Stimulated activated CD8-positive, alpha-beta memory T cell treated with anti-CD3 and anti-CD28 coated beads, Interleukin-12 subunit alpha, Interleukin-12 subunit beta, amount 100 ng/mL, for 1 hour (primary cell): ENCODE measurements around the gene DHRSX.
"Not testable (repeated sequence)": the region's sequence is repeated elsewhere in the genome, so short reads cannot be mapped to it uniquely, and the experiment has no call there.

Experiments used
- DNase-seq: peaks from one replicate; pipeline ENCODE4 v3.0.0-alpha.2; 2020; ENCODE audit warnings: low read depth

Gene DHRSX

DNA sequence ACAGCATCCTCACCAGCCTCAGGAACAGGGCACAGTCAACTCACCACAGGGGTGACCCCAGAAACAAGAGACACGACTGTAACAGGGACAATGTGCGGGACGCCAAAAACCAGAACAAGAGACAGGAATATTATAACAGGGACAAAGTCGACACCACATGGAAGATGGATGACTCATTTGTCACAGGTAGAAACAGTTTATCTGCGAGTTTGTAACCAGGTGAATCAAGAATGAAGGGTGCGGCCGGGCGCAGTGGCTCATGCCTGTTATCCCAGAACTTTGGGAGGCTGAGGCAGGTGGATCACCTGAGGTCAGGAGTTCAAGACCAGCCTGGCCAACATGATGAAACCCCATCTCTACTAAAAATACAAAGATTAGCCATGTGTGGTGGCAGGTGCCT, 44.7 kb downstream of the DHRSX start:
- DNase-seq = not testable (repeated sequence)

DNA sequence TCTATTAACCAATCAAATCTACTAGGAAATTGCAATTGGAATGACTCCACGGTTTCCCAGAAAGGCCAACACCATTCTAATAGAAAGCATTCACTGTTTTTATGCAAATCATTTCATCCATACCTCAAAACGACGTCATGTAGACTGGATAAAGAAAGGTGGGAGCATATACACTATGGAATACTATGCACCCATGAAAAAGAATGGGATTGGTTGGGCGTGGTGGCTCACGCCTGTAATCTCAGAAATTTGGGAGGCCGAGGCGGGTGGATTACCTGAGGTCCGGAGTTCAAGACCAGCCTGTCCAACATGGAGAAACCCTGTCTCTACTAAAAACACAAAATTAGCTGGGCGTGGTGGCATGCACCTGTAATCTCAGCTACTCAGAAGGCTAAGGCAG, 46.2 kb downstream of the DHRSX start:
- DNase-seq = not testable (repeated sequence)

DNA sequence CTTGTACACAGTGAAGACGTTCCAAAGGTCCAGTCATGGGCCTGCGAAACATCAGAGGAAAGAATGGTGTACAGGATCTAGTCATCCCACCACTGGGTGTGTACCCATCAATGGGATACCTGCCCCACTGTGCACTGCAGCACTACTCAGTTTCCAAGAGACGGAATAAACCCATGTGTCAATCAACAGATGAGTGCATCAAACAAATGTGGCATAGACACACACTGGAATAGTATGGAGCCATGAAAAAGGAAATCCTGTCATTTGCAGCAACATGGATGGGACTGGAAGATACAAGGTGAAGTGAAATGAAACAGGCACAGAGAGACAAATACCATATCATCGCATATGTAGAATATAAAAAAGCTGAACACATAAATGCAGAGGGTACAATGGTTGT, 48.0 kb downstream of the DHRSX start:
- no peak for DNase-seq

DNA sequence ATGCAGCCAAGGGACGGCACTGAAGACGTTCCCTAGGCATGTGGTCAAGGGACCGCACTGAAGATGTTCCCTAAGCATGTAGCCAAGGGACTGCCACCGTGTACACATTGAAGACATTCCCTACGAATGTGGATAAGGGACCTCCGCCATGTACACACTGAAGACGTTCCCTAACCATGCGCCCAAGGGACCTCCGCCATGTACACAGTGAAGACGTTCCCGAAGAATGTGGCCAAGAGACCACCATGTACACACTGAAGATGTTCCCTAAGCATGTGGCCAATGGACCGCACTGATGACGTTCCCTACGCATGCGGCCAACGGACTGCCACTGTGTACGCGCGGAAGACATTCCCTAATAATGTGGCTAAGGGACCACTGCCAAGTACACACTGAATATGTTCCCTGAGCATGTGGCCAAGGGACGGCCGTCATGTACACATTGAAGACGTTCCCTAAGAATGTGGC, 48.4 kb downstream of the DHRSX start:
- DNase-seq = no peak

DNA sequence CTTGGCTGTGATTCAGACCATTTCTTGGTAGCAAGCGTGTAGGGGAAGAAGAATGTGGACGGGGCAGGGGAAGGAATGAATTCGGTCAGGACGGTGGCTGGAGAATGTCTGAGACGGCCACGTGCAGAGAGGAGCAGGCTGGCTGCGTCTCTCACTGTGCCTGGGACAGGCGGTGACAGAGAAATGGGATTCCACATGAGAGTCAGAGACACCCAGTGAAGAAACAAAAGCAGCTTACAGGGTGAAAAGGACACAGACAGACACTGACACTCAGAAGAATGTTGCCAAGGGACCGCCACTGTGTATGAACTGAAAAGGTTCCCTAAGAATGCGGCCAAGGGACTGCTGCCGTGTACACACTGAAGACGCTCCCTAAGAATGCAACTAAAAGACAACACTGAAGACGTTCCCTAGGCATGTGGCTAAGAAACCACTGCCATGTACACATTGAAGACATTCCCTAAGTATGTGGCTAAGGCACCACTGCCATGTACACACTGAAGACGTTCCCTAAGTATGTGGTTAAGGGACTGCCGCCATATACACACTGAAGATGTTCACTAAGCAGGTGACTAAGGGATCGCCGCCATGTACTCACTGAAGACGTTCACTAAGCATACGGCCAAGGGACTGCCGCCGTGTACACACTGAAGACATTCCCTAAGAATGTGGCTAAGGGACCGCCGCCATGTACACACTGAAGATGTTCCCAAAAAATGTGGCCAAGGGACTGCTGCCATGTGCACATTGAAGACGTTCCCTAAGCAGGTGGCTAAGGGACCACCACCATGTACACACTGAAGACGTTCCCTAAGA, 49.1 kb downstream of the DHRSX start:
- no peak for DNase-seq

DNA sequence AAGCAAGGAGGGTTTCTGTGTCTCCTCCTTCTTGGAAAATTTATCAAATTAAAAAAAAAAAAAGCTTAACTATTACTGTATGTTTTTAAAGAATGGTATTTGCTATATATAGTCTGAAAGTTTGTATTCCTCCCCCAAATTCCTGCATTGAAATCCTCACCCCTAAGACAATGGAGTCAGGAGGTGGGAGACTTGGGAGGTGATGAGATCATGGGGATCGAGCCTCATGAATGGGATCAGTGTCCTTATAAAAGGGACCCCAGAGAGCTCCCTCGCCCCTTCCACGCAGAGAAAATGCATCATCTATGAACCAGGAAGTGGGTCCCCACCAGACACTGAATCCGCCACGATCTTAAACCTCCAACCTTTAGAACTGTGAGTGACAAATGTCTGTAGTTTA, 50.1 kb downstream of the DHRSX start:
- no peak for DNase-seq

DNA sequence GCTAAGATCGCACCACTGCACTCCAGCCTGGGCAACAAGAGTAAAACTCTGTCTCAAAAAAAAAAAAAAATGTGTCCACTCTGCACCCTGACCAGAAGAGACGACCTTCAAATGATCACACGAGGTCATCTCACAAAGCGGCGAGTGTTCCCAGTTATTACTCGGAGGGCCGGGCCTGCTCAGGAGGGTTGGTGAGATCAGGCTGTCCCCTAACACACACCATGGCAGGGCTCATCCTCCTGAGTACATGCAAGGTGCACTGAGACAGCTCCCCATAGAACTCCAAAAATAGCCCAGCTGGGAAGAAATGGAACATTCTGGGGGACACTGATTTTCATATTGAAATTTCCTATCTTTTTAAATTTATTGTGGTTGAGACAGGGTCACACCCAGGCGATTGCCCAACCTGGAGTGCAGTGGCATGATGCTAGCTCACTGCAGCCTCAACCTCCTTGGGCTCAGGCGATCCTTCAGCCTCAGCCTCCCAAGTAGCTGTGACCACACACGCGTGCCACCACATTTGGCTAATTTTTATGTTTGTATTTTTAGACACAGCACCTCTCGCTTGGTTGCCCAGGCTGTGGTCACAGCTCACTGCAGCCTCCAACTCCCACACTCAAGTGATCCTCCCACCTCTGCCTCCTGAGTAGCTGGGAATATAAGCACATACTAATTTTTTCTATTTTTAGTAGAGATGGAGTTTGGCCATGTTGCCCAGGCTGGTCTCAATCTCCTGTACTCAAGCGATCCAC, 51.5 kb downstream of the DHRSX start:
- DNase-seq = no peak

DNA sequence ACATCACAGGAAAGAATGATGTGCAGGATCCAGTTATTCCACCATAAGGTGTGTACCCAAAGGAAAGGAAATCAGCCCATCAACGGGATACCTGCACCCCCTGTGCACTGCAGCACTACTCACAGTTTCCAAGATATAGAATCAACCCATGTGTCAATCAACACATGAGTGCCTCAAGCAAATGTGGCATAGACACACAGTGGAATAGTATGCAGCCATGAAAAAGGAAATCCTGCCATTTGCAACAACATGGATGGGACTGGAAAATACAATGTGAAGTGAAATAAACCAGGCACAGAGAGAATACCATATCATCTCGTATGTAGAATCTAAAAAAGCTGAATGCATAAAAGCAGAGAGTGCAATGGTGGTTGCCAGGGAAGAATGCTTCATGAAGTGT, 53.3 kb downstream of the DHRSX start:
- DNase-seq = no peak

DNA sequence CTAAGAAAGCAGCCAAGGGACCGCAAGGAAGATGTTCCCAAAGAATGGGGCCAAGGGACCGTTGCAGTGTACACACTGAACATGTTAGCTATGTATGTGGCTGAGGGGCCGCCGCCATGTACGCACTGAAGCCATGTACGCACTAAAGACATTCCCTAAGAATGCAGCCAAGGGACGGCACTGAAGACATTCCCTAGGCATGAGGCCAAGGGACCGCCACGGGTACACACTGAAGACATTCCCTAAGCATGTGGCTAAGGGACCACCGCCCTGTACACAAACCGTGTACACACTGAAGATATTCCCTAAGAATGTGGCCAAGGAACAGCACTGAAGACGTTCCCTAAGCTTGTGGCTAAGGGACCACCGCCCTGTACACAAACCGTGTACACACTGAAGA, 54.0 kb downstream of the DHRSX start:
- DNase-seq = no peak

DNA sequence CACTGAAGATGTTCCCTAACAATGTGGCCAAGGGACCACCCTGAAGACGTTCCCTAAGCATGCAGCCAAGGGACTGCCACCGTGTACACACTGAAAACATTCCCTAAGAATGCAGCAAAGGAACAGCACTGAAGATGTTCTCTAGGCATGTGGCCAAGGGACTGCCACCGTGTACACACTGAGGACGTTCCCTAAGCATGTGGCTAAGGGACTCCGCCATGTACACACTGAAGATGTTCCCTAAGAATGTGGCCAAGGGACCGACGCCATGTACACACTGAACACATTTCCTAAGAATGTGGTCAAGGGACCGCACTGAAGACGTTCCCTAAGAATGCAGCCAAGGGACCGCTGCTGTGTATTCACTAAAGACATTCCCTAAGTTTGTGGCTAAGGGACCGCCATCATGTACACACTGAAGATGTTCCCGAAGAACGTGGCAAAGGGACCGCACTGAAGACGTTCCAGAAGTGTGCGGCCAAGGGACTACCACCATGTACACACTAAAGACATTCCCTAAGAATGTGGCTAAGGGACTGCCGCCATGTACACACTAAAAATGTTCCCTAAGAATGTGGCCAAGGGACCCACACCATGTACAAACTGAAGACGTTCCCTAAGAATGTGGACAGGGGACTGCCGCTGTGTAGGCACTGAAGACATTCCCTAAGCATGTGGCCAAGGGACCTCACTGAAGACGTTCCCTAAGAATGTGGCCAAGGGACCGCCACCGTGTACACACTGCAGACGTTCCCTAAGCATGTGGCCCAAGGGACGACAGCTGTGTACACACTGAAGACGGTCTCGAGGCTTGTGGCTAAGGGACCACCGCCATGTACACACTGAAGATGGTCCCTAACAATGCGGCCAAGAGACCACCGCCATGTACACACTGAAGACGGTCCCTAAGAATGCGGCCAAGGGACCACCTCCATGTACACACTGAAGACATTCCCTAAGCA, 54.8 kb downstream of the DHRSX start:
- DNase-seq = no peak

DNA sequence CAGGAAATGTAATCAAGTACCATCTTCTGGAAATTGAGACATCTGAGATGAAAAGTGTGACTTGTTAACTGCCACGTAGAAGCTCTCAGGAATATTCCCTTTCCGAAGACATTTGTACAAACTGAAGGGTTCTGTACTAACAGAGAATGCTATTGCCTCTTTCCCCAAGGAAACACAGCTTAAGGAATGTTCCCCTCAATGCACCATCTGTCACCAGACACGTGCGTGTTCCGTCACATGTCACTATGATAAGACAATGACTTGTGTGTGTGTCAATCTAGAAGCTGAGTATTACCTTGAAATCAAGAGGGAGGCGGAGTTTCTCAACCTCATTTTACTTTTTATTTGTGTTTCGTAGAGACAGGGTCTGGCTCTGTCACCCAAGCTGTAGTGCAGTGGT, 58.1 kb downstream of the DHRSX start:
- DNase-seq = no peak

DNA sequence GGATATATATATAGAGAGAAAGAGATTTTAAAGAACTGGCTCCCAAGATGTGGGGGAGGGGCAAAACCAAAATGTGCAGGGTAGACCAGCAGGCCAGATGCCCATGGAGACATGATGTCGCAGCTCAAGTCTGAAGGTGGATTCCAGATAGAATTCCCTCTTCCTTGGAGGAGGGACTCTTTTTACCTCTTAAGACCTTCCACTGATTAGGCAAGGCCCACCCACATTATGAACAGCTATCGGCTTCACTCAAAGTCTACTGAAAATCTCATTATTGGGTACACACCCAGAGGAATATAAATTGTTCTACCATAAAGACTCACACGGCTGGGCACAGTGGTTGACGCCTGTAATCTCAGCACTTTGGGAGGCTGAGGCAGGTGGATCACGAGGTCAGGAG, 59.3 kb downstream of the DHRSX start:
- no peak for DNase-seq

DNA sequence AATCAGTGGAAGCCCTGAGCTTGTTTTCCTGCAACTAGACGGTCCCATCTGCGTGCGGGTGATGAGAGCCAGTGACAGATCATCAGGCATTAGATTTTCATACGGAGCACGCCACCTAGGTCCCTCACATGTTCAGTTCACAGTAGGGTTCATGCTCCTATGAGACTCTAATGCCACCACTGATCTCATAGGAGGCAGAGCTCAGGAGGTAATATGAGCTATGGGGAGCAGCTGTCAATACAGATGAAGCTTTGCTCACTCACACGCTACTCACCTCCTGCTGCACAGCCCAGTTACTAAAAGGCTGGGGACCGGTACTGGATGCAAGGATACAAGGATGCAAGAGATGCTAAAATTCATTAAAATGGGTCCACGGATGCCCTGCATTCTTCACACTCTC, 61.2 kb downstream of the DHRSX start:
- DNase-seq = no peak

DNA sequence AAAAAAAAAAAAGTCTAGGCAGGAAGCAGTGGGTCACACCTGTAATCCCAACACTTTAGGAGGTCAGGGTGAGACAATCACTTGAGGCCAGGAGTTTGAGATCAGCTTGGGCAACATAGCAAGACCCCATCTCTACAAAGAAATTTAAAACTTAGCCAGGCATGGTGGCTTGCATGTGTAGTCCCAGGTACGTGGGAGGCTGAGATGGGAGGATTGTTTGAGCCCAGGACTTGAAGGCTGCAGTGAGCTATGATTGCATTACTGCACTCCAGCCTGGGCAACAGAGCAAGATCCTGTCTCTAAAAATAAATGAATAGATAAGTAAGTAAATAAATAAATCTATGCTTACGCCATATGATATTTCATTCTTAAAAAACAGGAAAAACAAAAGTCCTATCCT, 65.3 kb downstream of the DHRSX start:
- no peak for DNase-seq

DNA sequence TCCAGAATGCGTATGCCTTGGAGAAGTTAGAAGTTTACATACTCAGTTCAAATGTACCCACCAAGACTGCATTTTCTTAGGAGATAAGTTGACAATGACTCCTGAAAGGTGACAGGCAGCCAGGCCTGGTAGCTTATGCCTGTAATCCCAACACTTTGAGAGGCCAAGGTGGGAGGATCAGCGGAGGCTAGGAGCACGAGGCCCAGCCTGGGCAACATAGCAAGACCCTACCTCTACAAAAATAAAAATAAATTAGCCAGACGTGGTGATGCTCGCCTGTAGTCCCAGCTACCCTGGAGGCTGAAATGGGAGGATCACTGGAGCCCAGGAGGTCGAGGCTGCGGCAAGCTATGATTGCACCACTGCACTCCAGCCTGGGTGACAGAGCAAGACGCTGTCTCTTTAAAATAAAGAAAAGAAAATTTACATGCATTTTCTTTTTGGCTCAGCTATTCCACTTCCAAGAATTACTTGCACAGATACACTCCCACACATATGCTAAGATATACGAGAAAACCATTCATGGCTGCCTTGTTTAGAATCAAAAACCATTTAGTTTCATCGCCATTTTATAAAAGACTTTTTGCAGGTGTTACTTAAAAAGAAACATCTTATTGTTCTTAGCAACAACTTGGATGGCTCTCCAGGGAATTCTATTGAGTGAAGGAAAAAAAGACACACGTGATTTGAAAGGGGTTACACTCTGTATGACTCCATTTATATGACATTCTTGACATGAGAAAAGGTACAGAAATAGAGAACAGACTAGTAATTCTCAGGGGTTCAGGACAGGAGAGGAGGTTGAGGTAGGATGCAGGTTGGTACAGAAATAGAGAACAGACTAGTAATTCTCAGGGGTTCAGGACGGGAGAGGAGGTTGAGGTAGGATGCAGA, 66.3 kb downstream of the DHRSX start:
- no peak for DNase-seq

DNA sequence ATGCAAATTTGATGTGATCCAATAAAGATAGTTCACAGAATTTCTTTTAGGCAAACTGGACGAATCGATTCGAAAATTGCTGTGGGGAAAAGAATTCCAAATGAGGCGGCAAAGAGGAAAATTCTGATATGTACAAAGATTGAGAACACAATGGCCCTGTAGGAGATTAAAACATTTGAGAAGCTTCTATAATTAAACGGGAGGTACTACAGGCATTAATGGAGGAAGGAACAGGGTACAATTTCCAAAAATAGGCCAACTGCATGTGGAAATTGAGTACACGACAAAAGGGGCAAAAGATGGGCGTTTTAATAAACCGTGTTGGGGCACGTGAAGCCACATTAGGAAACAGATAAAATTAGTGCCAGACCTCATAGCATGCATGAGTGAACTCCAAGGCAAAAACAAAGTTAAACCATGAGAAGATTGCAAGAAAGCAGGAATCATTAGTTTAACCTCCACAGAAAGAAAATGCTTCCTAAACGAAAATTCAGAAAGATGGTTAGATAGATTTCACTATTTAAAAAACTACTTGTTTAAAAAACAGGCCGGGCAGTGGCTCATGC, 68.4 kb downstream of the DHRSX start:
- no peak for DNase-seq

DNA sequence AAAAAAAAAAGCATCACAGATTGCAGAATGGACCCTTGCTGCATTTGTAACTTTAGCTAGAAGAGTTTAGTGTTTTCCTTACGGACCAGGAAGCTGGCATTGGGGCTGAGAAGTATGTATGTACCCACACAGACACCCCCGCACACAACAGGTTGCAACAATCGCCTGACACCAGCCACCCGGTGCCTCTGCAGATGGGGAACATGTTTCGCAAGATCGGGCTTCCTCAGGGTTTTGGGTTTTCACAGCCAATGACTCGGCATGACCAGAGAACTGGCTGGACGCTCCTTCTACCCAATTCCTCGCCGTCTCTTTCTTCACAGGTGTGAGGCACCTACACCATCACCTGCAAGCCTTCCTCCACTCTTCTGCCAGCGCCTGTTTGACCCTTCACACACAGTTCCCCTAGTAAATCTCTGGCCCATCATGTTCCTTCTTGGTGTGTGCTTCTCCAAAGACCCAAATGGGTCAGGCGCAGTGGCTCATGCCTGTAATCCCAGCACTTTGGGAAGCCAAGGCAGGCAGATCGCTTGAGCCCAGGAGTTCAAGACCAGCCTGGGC, 70.4 kb downstream of the DHRSX start:
- DNase-seq = no peak

DNA sequence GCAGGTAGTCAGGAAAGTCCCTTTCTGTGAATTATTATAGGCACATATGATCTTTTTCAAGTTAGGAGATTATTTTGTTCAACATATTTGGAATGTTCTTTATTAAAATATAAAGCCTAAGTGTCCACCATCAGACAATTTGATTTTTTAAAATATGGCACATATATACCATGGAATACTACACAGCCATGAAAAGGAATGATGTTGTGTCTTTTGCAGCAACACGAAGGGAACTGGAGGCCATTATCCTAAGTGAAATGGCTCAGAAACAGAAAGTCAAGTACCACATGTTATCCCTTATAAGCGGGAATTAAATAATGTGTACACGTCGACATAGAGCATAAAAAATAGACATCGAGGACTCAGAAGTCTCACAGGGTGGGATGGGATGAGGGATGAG, 73.0 kb downstream of the DHRSX start:
- DNase-seq = no peak

DNA sequence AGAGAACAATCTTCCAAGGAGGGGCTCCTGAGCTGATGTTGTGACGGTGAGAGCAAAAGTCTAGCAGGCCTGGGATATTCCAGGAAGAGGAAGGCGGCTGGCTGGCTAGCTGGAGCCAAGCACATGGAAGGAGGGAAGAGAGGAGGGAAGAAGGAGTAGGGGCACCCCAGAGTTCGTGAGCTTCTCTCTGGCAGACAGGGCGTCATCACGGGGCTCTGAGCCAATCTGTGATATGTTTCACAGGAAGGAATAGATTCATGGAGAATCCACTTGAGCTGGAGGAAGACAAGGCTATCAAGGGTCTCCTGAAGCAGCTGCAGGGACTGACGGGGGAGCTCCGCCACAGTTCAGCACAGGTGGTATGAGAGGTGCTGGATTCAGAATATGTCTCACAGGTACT, 73.6 kb downstream of the DHRSX start:
- no peak for DNase-seq

DNA sequence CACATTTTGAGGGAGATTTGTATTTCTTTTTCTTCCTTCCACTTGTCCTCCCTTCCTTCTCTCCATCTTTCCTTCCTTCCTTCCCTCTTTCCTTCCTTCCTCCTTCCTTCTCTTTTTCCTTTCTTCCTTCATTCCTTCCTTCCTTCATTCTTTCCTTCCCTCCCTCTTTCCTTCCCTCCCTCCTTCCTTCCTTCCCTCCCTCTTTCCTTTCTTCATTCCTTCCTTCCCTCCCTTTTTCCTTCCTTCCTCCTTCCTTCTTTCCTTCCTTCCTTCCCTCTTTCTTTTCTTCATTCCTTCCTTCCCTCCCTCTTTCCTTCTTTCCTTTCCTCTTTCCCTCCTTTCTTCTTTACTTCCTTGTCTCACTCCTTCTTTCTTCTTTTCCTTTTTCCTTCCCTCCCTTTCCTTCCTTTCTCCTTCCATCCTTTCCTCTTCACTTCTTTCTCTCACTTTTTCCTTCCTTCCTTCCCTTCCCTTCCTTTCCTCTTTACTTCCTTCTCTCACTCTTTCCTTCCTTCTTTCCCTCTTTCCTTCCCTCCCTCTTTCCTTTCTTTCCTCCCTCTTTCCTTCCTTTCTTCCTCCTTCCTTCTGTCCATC, 74.4 kb downstream of the DHRSX start:
- DNase-seq = no peak
